Transverse colon (tissue), 4 donors: ENCODE results near the gene CTBP2. TPM values are rescaled to one million over a fixed set of nuclear protein-coding genes. Genes with fewer than 3 reads are reported as not detected.
"Not testable (repeated sequence)": the region's sequence is repeated elsewhere in the genome, so short reads cannot be mapped to it uniquely, and the experiment has no call there.

ENCODE experiments used
- DNase-seq: peaks from one replicate; pipeline ENCODE4 v3.0.0-alpha.2; 2019
- H3K27ac ChIP-seq, 4 donors: fragments of 200-600 bp; sonication (generic); 2 replicates each; pipeline ENCODE4 v1.5.1; 2016 to 2018; ENCODE audit warnings: inconsistent platforms in 4 of 4
- H3K27me3 ChIP-seq: fragments of 200-600 bp; sonication (generic); 2 replicates; pipeline ENCODE4 v1.5.1; 2017; ENCODE audit warnings: inconsistent platforms
- H3K36me3 ChIP-seq, 4 donors: fragments of 200-600 bp; sonication (generic); 2 replicates each; pipeline ENCODE4 v1.5.1; 2017 to 2019; ENCODE audit warnings: inconsistent platforms in 4 of 4
- H3K4me1 ChIP-seq, 4 donors: fragments of 200-600 bp; sonication (generic); 2 replicates each; pipeline ENCODE4 v1.5.1; 2017 to 2020; ENCODE audit warnings: inconsistent platforms in 4 of 4
- H3K4me3 ChIP-seq, 4 donors: fragments of 200-600 bp; sonication (generic); 1 replicate in 1 of 4; 2 replicates in 3 of 4; pipeline versions ENCODE4 v1.5.1 to v1.6.1; 2017 to 2019; ENCODE audit warnings: inconsistent platforms in 4 of 4
- H3K9me3 ChIP-seq, 2 donors: fragments of 200-600 bp; sonication (generic); 2 replicates each; pipeline ENCODE4 v1.5.1; 2017 to 2019; ENCODE audit warnings: inconsistent platforms in 2 of 2
- EP300 ChIP-seq: sonication (generic); formaldehyde crosslinking; IDR thresholded peaks from one replicate; pipeline ENCODE4 v1.6.1; 2017; ENCODE audit warnings: antibody characterized with exemption, low read depth
- POLR2A ChIP-seq: fragments of 450-650 bp; IDR thresholded peaks from one replicate; pipeline ENCODE4 v1.6.1; 2016; ENCODE audit warnings: antibody characterized with exemption, mild to moderate bottlenecking, moderate library complexity
- POLR2AphosphoS5 ChIP-seq, 3 donors: sonication (generic); formaldehyde crosslinking; IDR thresholded peaks; one replicate each; pipeline ENCODE4 v1.6.1; 2016; ENCODE audit warnings: antibody characterized with exemption in 3 of 3
- WGBS, 2 donors: methylation state at CpG; one replicate each; pipeline ENCODE4 v1.1.5; 2018; ENCODE audit warnings: low coverage in 1 of 2; 5-methylcytosine and 5-hydroxymethylcytosine counted together
- in situ Hi-C, 4 donors: fragments of 200-750 bp; cut with MboI; loops; one replicate each; pipeline versions ENCODE4 v1.15.0 to v1.15.1; 2017; ENCODE audit warnings: low sequenced_read_pairs in 3 of 4, low pct_ligation_motif_present in 1 of 4, low pct_unique_long_range_greater_than_20kb in 1 of 4
- intact Hi-C: fragments of 100-400 bp; cut with DNase I; formaldehyde crosslinking; loops from one replicate; pipeline ENCODE4 v1.15.1; 2023; ENCODE audit warnings: low total_unique reads
- total RNA-seq, 4 donors: library from RNA; depleted of rRNA; stranded (reverse); fragments of >200 nt; gene quantifications; one replicate each; pipeline ENCODE4 v1.1.0, GENCODE V29; 2016
- TF ChIP-seq, protein P1 (sequence below), 5 experiments: fragments of 200-600 bp in 3 of 5; fragments of 450-650 bp in 2 of 5; sonication (generic) in 3 of 5; IDR thresholded peaks; 1 replicate in 2 of 5; 2 replicates in 3 of 5; pipeline ENCODE4 v1.5.1; 2016 to 2017; ENCODE audit warnings: antibody characterized with exemption in 5 of 5, inconsistent platforms in 3 of 5, mild to moderate bottlenecking in 2 of 5, moderate library complexity in 1 of 5

CTBP2 gene
- total RNA-seq, 4 donors from 2014 or later = 71.9 to 247 (median 98.4) TPM

DNA sequence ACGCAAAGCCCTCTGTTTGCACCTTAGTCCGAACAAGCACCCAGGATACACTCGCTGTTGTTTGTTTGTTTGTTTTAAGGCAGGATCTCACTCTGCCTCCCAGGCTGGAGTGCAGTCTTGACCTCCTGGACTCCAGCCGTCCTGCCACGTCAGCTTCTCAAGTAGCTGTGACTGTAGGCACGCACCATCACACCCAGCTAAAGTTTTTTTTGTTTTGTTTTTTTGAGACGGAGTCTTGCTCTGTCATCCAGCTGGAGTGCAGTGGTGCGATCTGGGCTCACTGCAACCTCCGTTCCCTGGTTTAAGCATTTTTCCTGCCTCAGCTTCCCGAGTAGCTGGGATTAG, 76.8 kb downstream of the CTBP2 start:
- Histone ChIP-seq H3K27ac (peak overlapping the region in 3 of 4 donors; percentile 8 to 51 (median 33)), H3K9me3 (no peaks in the 10 kb centered on the region), H3K4me1 (peaks cover 0 to 18% (median 0%) of the 10 kb centered on the region in 4 donors), H3K36me3 (no peaks in the 10 kb centered on the region), H3K4me3 (no peak overlapping the region), H3K27me3 (no peaks in the 10 kb centered on the region)
- intact Hi-C loops = no loop called here
- in situ Hi-C loops = no loop called here
- whole genome bisulfite sequencing, 2 donors = 50 to 78% methylated on average over 2 to 10 of the region's 10 CpGs
- DNase-seq = no peak
- TF ChIP-seq EP300 = no peak
- TF ChIP-seq, protein P1, sequence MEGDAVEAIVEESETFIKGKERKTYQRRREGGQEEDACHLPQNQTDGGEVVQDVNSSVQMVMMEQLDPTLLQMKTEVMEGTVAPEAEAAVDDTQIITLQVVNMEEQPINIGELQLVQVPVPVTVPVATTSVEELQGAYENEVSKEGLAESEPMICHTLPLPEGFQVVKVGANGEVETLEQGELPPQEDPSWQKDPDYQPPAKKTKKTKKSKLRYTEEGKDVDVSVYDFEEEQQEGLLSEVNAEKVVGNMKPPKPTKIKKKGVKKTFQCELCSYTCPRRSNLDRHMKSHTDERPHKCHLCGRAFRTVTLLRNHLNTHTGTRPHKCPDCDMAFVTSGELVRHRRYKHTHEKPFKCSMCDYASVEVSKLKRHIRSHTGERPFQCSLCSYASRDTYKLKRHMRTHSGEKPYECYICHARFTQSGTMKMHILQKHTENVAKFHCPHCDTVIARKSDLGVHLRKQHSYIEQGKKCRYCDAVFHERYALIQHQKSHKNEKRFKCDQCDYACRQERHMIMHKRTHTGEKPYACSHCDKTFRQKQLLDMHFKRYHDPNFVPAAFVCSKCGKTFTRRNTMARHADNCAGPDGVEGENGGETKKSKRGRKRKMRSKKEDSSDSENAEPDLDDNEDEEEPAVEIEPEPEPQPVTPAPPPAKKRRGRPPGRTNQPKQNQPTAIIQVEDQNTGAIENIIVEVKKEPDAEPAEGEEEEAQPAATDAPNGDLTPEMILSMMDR (IDR thresholded peaks at IDR 0.05) = no peak
- TF ChIP-seq POLR2A = no peak
- no peak for TF ChIP-seq POLR2AphosphoS5 (IDR thresholded peaks at IDR 0.05)

DNA sequence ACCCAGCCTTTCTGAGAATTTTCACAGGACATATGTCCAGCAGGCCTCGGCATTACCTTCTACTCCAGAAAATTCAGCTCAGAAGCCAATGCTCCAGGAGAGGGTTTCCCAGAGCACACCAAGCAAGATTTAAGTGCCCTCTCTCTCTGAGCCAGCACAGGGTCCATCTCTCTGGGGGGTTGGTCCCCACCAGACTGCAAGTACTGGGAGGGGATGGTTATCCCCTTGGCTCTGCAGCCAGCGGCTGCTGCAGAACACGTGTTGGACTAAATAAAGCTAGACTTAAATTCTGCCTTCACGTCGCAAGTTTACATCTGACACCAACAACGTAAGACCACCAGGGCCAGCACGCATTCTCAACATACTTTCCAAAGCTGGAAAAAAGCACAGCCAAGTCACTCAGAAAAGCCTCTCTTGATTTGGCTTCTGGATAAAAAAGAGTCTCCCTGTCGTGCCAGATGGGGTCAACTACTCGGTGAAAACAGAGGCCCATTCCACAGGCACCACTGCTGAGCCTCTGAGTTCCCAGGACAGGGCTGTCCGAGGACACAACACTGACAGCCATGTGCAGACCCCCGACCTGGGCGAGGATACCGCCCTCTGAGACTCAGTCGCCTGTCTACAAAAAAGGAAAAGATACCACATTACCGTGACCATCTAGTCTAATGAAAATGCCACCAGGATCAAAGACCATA, 77.3 kb downstream of the CTBP2 start:
- in situ Hi-C loops = no loop called here
- WGBS, 2 donors = 85% methylated on average over 15 of the region's 15 CpGs; no CpG with 5 or more reads in 1 of the 2 donors

DNA sequence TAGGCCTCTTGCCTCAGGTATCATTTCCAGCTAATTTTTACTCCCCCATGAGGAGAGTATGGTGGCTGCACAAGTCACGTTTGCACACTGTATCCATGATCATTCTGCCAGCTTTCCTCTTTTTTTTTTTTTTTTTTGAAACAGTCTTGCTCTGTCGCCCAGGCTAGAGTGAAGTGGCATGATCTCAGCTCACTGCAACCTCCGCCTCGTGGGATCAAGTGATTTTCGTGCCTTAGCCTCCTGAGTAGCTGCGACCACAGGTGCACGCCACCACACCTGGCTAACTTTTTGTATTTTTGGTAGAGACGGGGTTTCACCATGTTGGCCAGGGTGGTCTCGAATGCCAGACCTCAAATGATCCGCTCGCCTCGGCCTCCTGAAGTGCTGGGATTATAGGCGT, 77.9 kb downstream of the CTBP2 start:
- not testable (repeated sequence) for H3K36me3 ChIP-seq

More for the DNA sequence above, 77.3 kb downstream of the CTBP2 start:
- no peak for TF ChIP-seq EP300
- TF ChIP-seq, protein P1 (IDR thresholded peaks at IDR 0.05) = no peak
- TF ChIP-seq POLR2AphosphoS5 (IDR thresholded peaks at IDR 0.05) = no peak
- no peak for TF ChIP-seq POLR2A
- H3K9me3 ChIP-seq = no peaks in the 10 kb centered on the region
- H3K27me3 ChIP-seq = no peaks in the 10 kb centered on the region
- no peak for DNase-seq
- H3K4me1 ChIP-seq = peaks cover 0 to 18% (median 0%) of the 10 kb centered on the region in 4 donors
- H3K4me3 ChIP-seq = no peak overlapping the region
- no peaks in the 10 kb centered on the region for H3K36me3 ChIP-seq
- peak overlapping the region in 1 of 4 donors; percentile 33 for H3K27ac ChIP-seq
- intact Hi-C loops = no loop called here

DNA sequence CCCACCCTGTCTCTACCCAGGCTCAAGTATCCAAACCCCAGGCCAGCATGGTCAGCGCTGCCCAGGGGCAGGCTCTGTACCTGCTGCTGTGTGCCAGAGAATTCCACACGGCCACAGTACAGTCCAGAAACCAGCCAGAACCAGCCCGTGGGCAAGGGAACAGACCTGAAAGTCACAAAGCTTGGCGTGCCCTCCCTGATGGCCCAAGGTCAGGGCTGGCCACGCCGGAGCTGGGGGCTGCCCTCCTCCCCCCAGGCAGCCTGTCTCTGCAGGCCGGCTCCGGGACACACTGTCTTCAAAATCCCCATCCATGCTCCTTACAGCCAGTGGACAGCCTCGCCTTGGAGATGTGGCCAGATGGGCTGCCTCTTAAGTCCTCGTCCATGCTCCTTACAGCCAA, 78.4 kb downstream of the CTBP2 start:
- DNase-seq = no peak
- H3K36me3 ChIP-seq = no peaks in the 10 kb centered on the region
- TF ChIP-seq POLR2A (no peak), EP300 (no peak), POLR2AphosphoS5 (IDR thresholded peaks at IDR 0.05) (no peak)
- TF ChIP-seq, protein P1 (IDR thresholded peaks at IDR 0.05) = no peak

More for the DNA sequence above, 77.9 kb downstream of the CTBP2 start:
- H3K27me3 ChIP-seq, in situ Hi-C loops, H3K9me3 ChIP-seq, DNase-seq, H3K4me3 ChIP-seq, H3K27ac ChIP-seq, intact Hi-C loops: not testable (repeated sequence)
- WGBS, 2 donors = 82 to 85% methylated on average over 8 to 13 of the region's 13 CpGs
- peaks cover 0 to 18% (median 0%) of the 10 kb centered on the region in 4 donors for H3K4me1 ChIP-seq

More for the DNA sequence above, 78.4 kb downstream of the CTBP2 start:
- Histone ChIP-seq H3K9me3 (no peaks in the 10 kb centered on the region), H3K4me1 (peaks cover 0 to 18% (median 0%) of the 10 kb centered on the region in 4 donors), H3K27me3 (no peaks in the 10 kb centered on the region), H3K27ac (no peak overlapping the region), H3K4me3 (no peak overlapping the region)
- 84% methylated on average over 10 of the region's 10 CpGs; no CpG with 5 or more reads in 1 of the 2 donors for WGBS, 2 donors
- intact Hi-C loops (no loop called here), in situ Hi-C loops (no loop called here)
